ENCODE data around the gene OPTC.

OPTC gene

DNA sequence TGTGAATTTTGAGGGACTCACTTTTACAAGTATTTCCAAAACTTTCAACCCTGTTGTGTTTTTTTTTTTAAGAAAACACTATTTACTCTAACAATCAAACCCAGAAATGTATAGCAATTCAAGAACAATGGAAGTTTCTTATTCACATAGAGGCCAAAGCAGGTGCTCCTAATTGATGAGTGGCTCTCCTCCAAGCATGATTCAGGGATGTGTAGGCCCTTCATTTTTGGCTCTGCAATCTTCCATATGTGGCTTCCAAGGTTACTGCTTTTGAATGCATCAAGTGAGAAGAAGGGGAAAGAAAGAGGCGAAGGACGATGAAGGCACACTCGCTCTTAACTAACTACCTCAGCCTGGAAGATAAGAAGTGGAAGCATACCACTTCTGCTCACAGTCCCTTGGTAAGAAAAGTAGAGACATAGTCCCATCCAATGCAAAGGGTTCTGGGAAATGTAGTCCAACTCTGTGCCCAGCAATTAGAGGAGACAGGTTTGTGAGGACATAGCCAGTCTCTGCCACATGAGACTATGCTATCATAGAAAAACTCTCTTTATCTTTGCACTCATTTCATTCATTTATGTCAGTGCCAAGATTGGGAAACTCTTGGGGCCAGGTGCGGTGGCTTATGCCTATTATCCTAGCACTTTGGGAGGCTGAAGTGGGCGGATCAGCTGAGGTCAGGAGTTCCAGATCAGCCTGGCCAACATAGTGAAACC is 46.0 kb downstream of the OPTC start:
- Histone ChIP-seq H4K5ac (ENCODE audit: low read length) (no peak overlapping the region), H3K27me3 (ENCODE audit: insufficient read depth, low read length, poor library complexity) (no peaks in the 10 kb centered on the region), H3K4me2 (ENCODE audit: low read length) (no peak overlapping the region), H4K8ac (ENCODE audit: low read depth, low read length) (no peak overlapping the region), H3K79me2 (ENCODE audit: control insufficient read depth, insufficient read depth, low read length) (no peaks in the 10 kb centered on the region), H3K4me1 (ENCODE audit: control insufficient read depth, low read depth, low read length) (peaks cover 6% of the 10 kb centered on the region), H3K18ac (ENCODE audit: low read length) (no peak overlapping the region), H3K23ac (ENCODE audit: low read length) (no peak overlapping the region), H3K9ac (ENCODE audit: low read length) (no peak overlapping the region), H3K79me1 (ENCODE audit: low read length) (no peaks in the 10 kb centered on the region), H3K56ac (ENCODE audit: low read length) (no peak overlapping the region), H2BK5ac (ENCODE audit: low read length) (no peak overlapping the region), H3K4me3 (ENCODE audit: low read length) (no peak overlapping the region), H2BK15ac (replicated peaks; ENCODE audit: low read depth) (no peak overlapping the region), H3K36me3 (ENCODE audit: control insufficient read depth, insufficient read depth, low read length) (no peaks in the 10 kb centered on the region), H2AK5ac (ENCODE audit: low read length) (no peak overlapping the region), H2BK120ac (ENCODE audit: low read depth, low read length) (no peak overlapping the region), H3K27ac (ENCODE audit: low read depth, low read length) (no peak overlapping the region), H3K4ac (ENCODE audit: low read depth, low read length) (no peak overlapping the region)
- no CpG with 5 or more reads among the region's 5 CpGs for WGBS (ENCODE audit: extremely low coverage, insufficient coverage, low lambda C conversion rate)
- DNase-seq: no peak

- H3K23ac ChIP-seq (ENCODE audit: low read length): no peak overlapping the region
Measured at GRCh38 chr1:203544485-203544884, 50.5 kb downstream of the OPTC start.

GRCh38 chr1:203544978-203545816 is 51.2 kb downstream of the OPTC start:
- Histone ChIP-seq H2BK15ac (replicated peaks; ENCODE audit: low read depth) (no peak overlapping the region), H4K8ac (ENCODE audit: low read depth, low read length) (no peak overlapping the region), H3K4ac (ENCODE audit: low read depth, low read length) (no peak overlapping the region), H3K18ac (ENCODE audit: low read length) (no peak overlapping the region), H3K79me1 (ENCODE audit: low read length) (no peaks in the 10 kb centered on the region), H3K27ac (ENCODE audit: low read depth, low read length) (no peak overlapping the region), H3K56ac (ENCODE audit: low read length) (no peak overlapping the region), H3K36me3 (ENCODE audit: control insufficient read depth, insufficient read depth, low read length) (no peaks in the 10 kb centered on the region), H3K4me3 (ENCODE audit: low read length) (no peak overlapping the region), H4K5ac (ENCODE audit: low read length) (no peak overlapping the region), H3K23ac (ENCODE audit: low read length) (no peak overlapping the region), H2BK5ac (ENCODE audit: low read length) (no peak overlapping the region), H3K4me1 (ENCODE audit: control insufficient read depth, low read depth, low read length) (peaks cover 16% of the 10 kb centered on the region), H3K79me2 (ENCODE audit: control insufficient read depth, insufficient read depth, low read length) (no peaks in the 10 kb centered on the region), H3K9ac (ENCODE audit: low read length) (no peak overlapping the region), H2AK5ac (ENCODE audit: low read length) (no peak overlapping the region), H3K27me3 (ENCODE audit: insufficient read depth, low read length, poor library complexity) (no peaks in the 10 kb centered on the region), H2BK120ac (ENCODE audit: low read depth, low read length) (no peak overlapping the region), H3K4me2 (ENCODE audit: low read length) (no peak overlapping the region)
- DNase-seq: no peak
- no CpG with 5 or more reads among the region's 4 CpGs for WGBS (ENCODE audit: extremely low coverage, insufficient coverage, low lambda C conversion rate)

More at GRCh38 chr1:203544485-203544884, 50.5 kb downstream of the OPTC start:
- Histone ChIP-seq H3K79me1 (ENCODE audit: low read length) (no peaks in the 10 kb centered on the region), H3K56ac (ENCODE audit: low read length) (no peak overlapping the region), H2BK5ac (ENCODE audit: low read length) (no peak overlapping the region), H3K18ac (ENCODE audit: low read length) (no peak overlapping the region), H2BK15ac (replicated peaks; ENCODE audit: low read depth) (no peak overlapping the region), H3K36me3 (ENCODE audit: control insufficient read depth, insufficient read depth, low read length) (no peaks in the 10 kb centered on the region), H3K4me2 (ENCODE audit: low read length) (no peak overlapping the region), H3K27me3 (ENCODE audit: insufficient read depth, low read length, poor library complexity) (no peaks in the 10 kb centered on the region), H2BK120ac (ENCODE audit: low read depth, low read length) (no peak overlapping the region), H3K4ac (ENCODE audit: low read depth, low read length) (no peak overlapping the region), H4K5ac (ENCODE audit: low read length) (no peak overlapping the region), H3K79me2 (ENCODE audit: control insufficient read depth, insufficient read depth, low read length) (no peaks in the 10 kb centered on the region), H3K27ac (ENCODE audit: low read depth, low read length) (no peak overlapping the region), H2AK5ac (ENCODE audit: low read length) (no peak overlapping the region), H3K4me3 (ENCODE audit: low read length) (no peak overlapping the region), H3K9ac (ENCODE audit: low read length) (no peak overlapping the region), H4K8ac (ENCODE audit: low read depth, low read length) (no peak overlapping the region), H3K4me1 (ENCODE audit: control insufficient read depth, low read depth, low read length) (peaks cover 16% of the 10 kb centered on the region)
- no CpG with 5 or more reads among the region's 3 CpGs for WGBS (ENCODE audit: extremely low coverage, insufficient coverage, low lambda C conversion rate)
- DNase-seq: peak; percentile 71

DNA sequence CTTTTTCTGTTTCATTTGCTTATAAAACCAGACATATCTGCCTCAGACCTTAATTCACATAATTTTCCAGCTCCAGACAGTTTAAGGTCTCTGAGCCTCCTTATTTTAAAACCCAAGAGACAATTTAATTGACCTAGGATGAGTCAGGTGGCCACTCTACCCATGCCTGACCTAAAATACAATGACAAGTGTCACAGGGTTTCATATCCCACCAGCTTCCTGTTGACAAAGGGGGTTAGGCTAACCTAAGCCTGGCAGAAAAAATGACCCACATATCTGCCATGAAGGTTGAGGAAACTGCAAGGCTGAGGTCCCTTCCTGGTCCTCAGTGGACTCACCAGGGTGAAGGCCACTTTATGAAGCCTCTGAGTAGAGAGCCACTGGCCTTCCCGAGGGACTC is 52.3 kb downstream of the OPTC start:
- Histone ChIP-seq H3K23ac (ENCODE audit: low read length) (no peak overlapping the region), H3K27ac (ENCODE audit: low read depth, low read length) (no peak overlapping the region), H3K9ac (ENCODE audit: low read length) (no peak overlapping the region), H3K4ac (ENCODE audit: low read depth, low read length) (no peak overlapping the region), H3K56ac (ENCODE audit: low read length) (no peak overlapping the region), H3K79me2 (ENCODE audit: control insufficient read depth, insufficient read depth, low read length) (no peaks in the 10 kb centered on the region), H2BK15ac (replicated peaks; ENCODE audit: low read depth) (no peak overlapping the region), H4K8ac (ENCODE audit: low read depth, low read length) (no peak overlapping the region), H3K79me1 (ENCODE audit: low read length) (no peaks in the 10 kb centered on the region), H2BK5ac (ENCODE audit: low read length) (no peak overlapping the region), H3K18ac (ENCODE audit: low read length) (no peak overlapping the region), H2AK5ac (ENCODE audit: low read length) (no peak overlapping the region), H2BK120ac (ENCODE audit: low read depth, low read length) (no peak overlapping the region), H3K27me3 (ENCODE audit: insufficient read depth, low read length, poor library complexity) (no peaks in the 10 kb centered on the region), H4K5ac (ENCODE audit: low read length) (no peak overlapping the region), H3K4me3 (ENCODE audit: low read length) (no peak overlapping the region), H3K4me1 (ENCODE audit: control insufficient read depth, low read depth, low read length) (peaks cover 16% of the 10 kb centered on the region), H3K36me3 (ENCODE audit: control insufficient read depth, insufficient read depth, low read length) (no peaks in the 10 kb centered on the region), H3K4me2 (ENCODE audit: low read length) (no peak overlapping the region)
- no peak for DNase-seq
- WGBS (ENCODE audit: extremely low coverage, insufficient coverage, low lambda C conversion rate): no CpG with 5 or more reads among the region's 1 CpG

GRCh38 chr1:203547147-203547546 is 53.2 kb downstream of the OPTC start:
- H3K9ac ChIP-seq (ENCODE audit: low read length): no peak overlapping the region
- no peak overlapping the region for H3K27ac ChIP-seq (ENCODE audit: low read depth, low read length)
- H4K5ac ChIP-seq (ENCODE audit: low read length): no peak overlapping the region
- H3K4me1 ChIP-seq (ENCODE audit: control insufficient read depth, low read depth, low read length): peaks cover 16% of the 10 kb centered on the region
- no CpG with 5 or more reads among the region's 4 CpGs for WGBS (ENCODE audit: extremely low coverage, insufficient coverage, low lambda C conversion rate)
- H3K18ac ChIP-seq (ENCODE audit: low read length): no peak overlapping the region
- H3K4me3 ChIP-seq (ENCODE audit: low read length): no peak overlapping the region
- H3K79me1 ChIP-seq (ENCODE audit: low read length): no peaks in the 10 kb centered on the region
- H3K79me2 ChIP-seq (ENCODE audit: control insufficient read depth, insufficient read depth, low read length): no peaks in the 10 kb centered on the region
- H3K36me3 ChIP-seq (ENCODE audit: control insufficient read depth, insufficient read depth, low read length): no peaks in the 10 kb centered on the region
- no peak overlapping the region for H2BK5ac ChIP-seq (ENCODE audit: low read length)
- H3K4ac ChIP-seq (ENCODE audit: low read depth, low read length): no peak overlapping the region
- no peak overlapping the region for H2AK5ac ChIP-seq (ENCODE audit: low read length)
- no peak overlapping the region for H3K23ac ChIP-seq (ENCODE audit: low read length)
- H2BK15ac ChIP-seq (replicated peaks; ENCODE audit: low read depth): no peak overlapping the region
- no peak for DNase-seq
- H3K27me3 ChIP-seq (ENCODE audit: insufficient read depth, low read length, poor library complexity): no peaks in the 10 kb centered on the region
- H3K4me2 ChIP-seq (ENCODE audit: low read length): no peak overlapping the region
- H4K8ac ChIP-seq (ENCODE audit: low read depth, low read length): no peak overlapping the region
- H3K56ac ChIP-seq (ENCODE audit: low read length): no peak overlapping the region
- no peak overlapping the region for H2BK120ac ChIP-seq (ENCODE audit: low read depth, low read length)
